ENCODE results near the gene BIRC7. TPM values are rescaled to one million over a fixed set of nuclear protein-coding genes. Genes with fewer than 3 reads are reported as not detected.

BIRC7 gene
- total RNA-seq, 1 donor from 2014 or later, result 0.50 TPM

DNA sequence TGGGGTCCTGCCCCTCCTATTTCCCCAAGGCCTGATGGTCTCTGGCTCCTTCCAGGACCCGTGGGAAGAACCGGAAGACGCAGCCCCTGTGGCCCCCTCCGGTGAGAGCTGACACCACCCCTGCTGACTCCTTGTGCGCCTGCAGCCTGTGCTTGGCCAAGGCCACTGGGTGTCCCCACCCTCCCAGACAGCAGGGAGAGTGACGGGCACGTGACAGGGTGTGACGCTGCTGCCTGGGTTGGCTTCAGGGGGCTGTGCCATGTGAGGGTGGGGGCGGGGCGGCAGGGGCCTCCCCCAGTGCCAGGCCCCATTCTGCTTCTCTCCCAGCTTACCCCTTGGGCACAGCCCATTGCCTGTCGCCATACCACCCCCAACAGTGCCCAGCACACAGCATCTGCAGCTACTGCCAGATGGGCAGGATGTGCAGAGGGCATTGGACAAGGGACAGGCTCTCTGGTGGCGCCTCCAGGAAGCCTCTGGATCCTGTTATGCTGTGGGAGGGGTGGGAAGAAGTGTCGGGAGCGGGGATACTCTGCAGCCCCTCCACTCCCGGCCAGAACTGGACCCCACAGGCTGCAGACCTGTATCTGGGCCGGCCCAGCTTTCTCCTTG is 2.9 kb downstream of the BIRC7 start:
- Mint-ChIP-seq H3K27ac (ENCODE audit: unreplicated experiment) (no peak overlapping the region), H3K9me3 (ENCODE audit: low read depth) (no peaks in the 10 kb centered on the region), H3K4me1 (ENCODE audit: low read depth) (peaks cover 16% of the 10 kb centered on the region), H3K36me3 (ENCODE audit: low read depth) (no peaks in the 10 kb centered on the region), H3K4me3 (ENCODE audit: unreplicated experiment) (no peak overlapping the region), H3K27me3 (ENCODE audit: low read depth) (no peaks in the 10 kb centered on the region)
- no peak for DNase-seq (ENCODE audit: low spot score)
- TF ChIP-seq, protein P1, sequence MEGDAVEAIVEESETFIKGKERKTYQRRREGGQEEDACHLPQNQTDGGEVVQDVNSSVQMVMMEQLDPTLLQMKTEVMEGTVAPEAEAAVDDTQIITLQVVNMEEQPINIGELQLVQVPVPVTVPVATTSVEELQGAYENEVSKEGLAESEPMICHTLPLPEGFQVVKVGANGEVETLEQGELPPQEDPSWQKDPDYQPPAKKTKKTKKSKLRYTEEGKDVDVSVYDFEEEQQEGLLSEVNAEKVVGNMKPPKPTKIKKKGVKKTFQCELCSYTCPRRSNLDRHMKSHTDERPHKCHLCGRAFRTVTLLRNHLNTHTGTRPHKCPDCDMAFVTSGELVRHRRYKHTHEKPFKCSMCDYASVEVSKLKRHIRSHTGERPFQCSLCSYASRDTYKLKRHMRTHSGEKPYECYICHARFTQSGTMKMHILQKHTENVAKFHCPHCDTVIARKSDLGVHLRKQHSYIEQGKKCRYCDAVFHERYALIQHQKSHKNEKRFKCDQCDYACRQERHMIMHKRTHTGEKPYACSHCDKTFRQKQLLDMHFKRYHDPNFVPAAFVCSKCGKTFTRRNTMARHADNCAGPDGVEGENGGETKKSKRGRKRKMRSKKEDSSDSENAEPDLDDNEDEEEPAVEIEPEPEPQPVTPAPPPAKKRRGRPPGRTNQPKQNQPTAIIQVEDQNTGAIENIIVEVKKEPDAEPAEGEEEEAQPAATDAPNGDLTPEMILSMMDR (IDR thresholded peaks at IDR 0.05), result no peak

DNA sequence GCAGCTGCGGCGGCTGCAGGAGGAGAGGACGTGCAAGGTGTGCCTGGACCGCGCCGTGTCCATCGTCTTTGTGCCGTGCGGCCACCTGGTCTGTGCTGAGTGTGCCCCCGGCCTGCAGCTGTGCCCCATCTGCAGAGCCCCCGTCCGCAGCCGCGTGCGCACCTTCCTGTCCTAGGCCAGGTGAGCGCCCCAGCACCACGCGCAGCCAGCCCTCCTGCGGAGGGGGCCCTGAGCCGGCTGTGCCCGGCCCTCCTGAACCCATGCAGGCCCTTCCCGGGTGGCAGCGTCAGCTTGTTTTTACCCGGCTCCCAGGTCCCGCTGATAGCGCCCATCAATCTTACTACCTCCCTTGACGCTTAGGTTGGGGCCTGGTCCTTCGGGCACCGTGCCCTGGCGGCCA is 3.7 kb downstream of the BIRC7 start:
- no peak for DNase-seq (ENCODE audit: low spot score)
- no peak overlapping the region for H3K4me3 Mint-ChIP-seq (ENCODE audit: unreplicated experiment)
- TF ChIP-seq, protein P1 (IDR thresholded peaks at IDR 0.05), result no peak
- no peaks in the 10 kb centered on the region for H3K9me3 Mint-ChIP-seq (ENCODE audit: low read depth)
- peaks cover 13% of the 10 kb centered on the region for H3K4me1 Mint-ChIP-seq (ENCODE audit: low read depth)
- H3K27me3 Mint-ChIP-seq (ENCODE audit: low read depth), result no peaks in the 10 kb centered on the region
- H3K36me3 Mint-ChIP-seq (ENCODE audit: low read depth), result no peaks in the 10 kb centered on the region
- H3K27ac Mint-ChIP-seq (ENCODE audit: unreplicated experiment), result no peak overlapping the region

- Mint-ChIP-seq H3K4me1 (ENCODE audit: low read depth) (peaks cover 9% of the 10 kb centered on the region), H3K27me3 (ENCODE audit: low read depth) (no peaks in the 10 kb centered on the region), H3K27ac (ENCODE audit: unreplicated experiment) (no peak overlapping the region), H3K4me3 (ENCODE audit: unreplicated experiment) (no peak overlapping the region), H3K9me3 (ENCODE audit: low read depth) (no peaks in the 10 kb centered on the region), H3K36me3 (ENCODE audit: low read depth) (no peaks in the 10 kb centered on the region)
- TF ChIP-seq, protein P1 (IDR thresholded peaks at IDR 0.05), result no peak
- no peak for DNase-seq (ENCODE audit: low spot score)
These were observed 4.3 kb downstream of the BIRC7 start for GRCh38 chr20:63240004-63240403.

DNA sequence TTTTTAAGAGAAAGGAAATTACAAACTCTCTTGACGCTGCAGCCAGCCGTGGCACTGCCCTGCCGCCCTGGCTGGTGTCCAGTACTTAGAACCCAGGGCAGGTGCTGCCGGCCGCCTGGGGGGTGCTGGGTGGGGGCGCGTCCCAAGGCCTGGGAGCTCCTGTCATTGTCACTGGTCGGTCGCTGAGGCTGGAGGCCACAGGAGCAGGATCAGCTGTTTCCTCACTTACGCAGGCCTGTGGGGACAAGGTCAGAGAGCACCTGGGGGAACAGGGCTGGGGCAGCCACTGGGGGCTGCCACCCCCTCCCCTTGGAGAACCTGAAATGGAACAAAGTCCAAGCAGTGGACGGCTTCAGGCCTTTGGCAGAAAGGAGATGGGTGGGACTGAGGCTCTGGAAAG is 5.6 kb downstream of the BIRC7 start:
- TF ChIP-seq, protein P1 (IDR thresholded peaks at IDR 0.05), result no peak
- Mint-ChIP-seq H3K4me1 (ENCODE audit: low read depth) (peaks cover 10% of the 10 kb centered on the region), H3K4me3 (ENCODE audit: unreplicated experiment) (no peak overlapping the region), H3K36me3 (ENCODE audit: low read depth) (no peaks in the 10 kb centered on the region), H3K9me3 (ENCODE audit: low read depth) (no peaks in the 10 kb centered on the region), H3K27ac (ENCODE audit: unreplicated experiment) (no peak overlapping the region), H3K27me3 (ENCODE audit: low read depth) (no peaks in the 10 kb centered on the region)
- no peak for DNase-seq (ENCODE audit: low spot score)

DNA sequence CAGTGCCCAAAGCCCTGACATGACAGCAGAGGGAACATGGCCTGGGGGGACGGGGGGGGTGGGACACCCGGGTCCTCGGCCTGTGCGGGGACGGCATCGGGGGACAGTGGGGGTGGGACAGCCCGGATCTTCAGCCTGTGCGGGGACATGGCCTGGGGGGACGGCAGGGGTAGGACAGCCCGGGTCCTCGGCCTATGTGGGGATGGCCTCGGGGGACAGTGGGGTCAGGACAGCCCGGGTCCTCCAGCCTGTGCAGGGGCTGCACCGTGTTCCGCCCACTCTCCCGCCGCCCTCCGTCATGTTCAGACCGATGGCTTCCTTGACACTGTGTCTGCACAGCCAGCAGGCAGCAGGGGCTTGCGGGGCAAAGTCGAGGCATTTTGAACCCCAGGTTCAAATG is 7.0 kb downstream of the BIRC7 start:
- TF ChIP-seq, protein P1 (IDR thresholded peaks at IDR 0.05), result no peak
- H3K9me3 Mint-ChIP-seq (ENCODE audit: low read depth), result no peaks in the 10 kb centered on the region
- no peak overlapping the region for H3K4me3 Mint-ChIP-seq (ENCODE audit: unreplicated experiment)
- H3K36me3 Mint-ChIP-seq (ENCODE audit: low read depth), result no peaks in the 10 kb centered on the region
- DNase-seq (ENCODE audit: low spot score), result no peak
- H3K27ac Mint-ChIP-seq (ENCODE audit: unreplicated experiment), result no peak overlapping the region
- H3K4me1 Mint-ChIP-seq (ENCODE audit: low read depth), result peaks cover 10% of the 10 kb centered on the region
- H3K27me3 Mint-ChIP-seq (ENCODE audit: low read depth), result no peaks in the 10 kb centered on the region

All from chondrocyte (in vitro differentiated cells).